H1 (cell line): Measurements from ENCODE around the gene ALPG. TPM values are rescaled to one million over a fixed set of nuclear protein-coding genes. Genes with fewer than 3 reads are reported as not detected.

Experiments used
- CTCF ChIA-PET: fragments of 300-600 bp; sonication (Branson Sonifier 250); formaldehyde crosslinking; loops from one replicate; lab custom pipeline; 2021; ENCODE audit not compliant: partially characterized antibody; lab: Charles Lee
- POLR2A ChIA-PET: fragments of 300-600 bp; sonication (Branson Sonifier 250); formaldehyde crosslinking; loops from one replicate; lab custom pipeline; 2021; ENCODE audit warnings: inconsistent platforms; ENCODE audit not compliant: partially characterized antibody; lab: Charles Lee
- DNase-seq, 2 experiments: peaks; one replicate each; pipeline versions ENCODE4 v3.0.0 to v3.0.0-alpha.2; 2010 to 2022; ENCODE audit warnings: low spot score in 2 of 2, low read depth in 1 of 2, mixed read lengths in 1 of 2
- FAIRE-seq: peaks from 2 replicates; lab custom pipeline; 2011; peaks lifted over from hg19 to GRCh38; lab: Jason Lieb, UNC
- H2AFZ ChIP-seq: 2 replicates; pipeline ENCODE4 v1.8.1; 2012; ENCODE audit warnings: low read length, inconsistent platforms
- H2AK5ac ChIP-seq: 2 replicates; pipeline ENCODE4 v1.6.1; 2013; ENCODE audit warnings: low read depth, low read length
- H2BK120ac ChIP-seq: replicated peaks from 2 replicates; pipeline ENCODE3; 2013; ENCODE audit warnings: low read depth, low read length, inconsistent platforms
- H2BK12ac ChIP-seq: 2 replicates; pipeline ENCODE4 v1.6.1; 2013; ENCODE audit warnings: low read depth, low read length
- H2BK15ac ChIP-seq: 2 replicates; pipeline ENCODE4 v1.6.1; 2013; ENCODE audit warnings: low read length
- H2BK20ac ChIP-seq: 2 replicates; pipeline ENCODE4 v1.6.1; 2013; ENCODE audit warnings: low read length
- H2BK5ac ChIP-seq: 2 replicates; pipeline ENCODE4 v1.6.1; 2013; ENCODE audit warnings: low read depth, low read length
- H3K14ac ChIP-seq: 2 replicates; pipeline ENCODE4 v1.6.1; 2013; ENCODE audit warnings: inconsistent platforms; ENCODE audit not compliant: insufficient read length
- H3K18ac ChIP-seq: 2 replicates; pipeline ENCODE4 v1.6.1; 2013; ENCODE audit warnings: low read length; ENCODE audit errors: extremely low read depth
- H3K23ac ChIP-seq: 2 replicates; pipeline ENCODE4 v1.6.1; 2013; ENCODE audit warnings: inconsistent platforms; ENCODE audit not compliant: insufficient read length
- H3K23me2 ChIP-seq: 2 replicates; pipeline ENCODE4 v1.6.1; 2013; ENCODE audit warnings: low read depth, low read length
- H3K27ac ChIP-seq: 2 replicates; pipeline ENCODE4 v1.6.1; 2011; ENCODE audit warnings: low read depth, low read length, inconsistent platforms
- H3K27me3 ChIP-seq, 4 experiments: replicated peaks in 1 of 4; 1 replicate in 1 of 4; 2 replicates in 3 of 4; pipeline versions ENCODE4 v1.6.1 to v1.8.1; 2011 to 2013; ENCODE audit warnings: low read length in 3 of 4, mild to moderate bottlenecking in 3 of 4, inconsistent platforms in 2 of 4, mixed read lengths in 2 of 4, moderate library complexity in 1 of 4; ENCODE audit not compliant: control insufficient read depth in 3 of 4, insufficient read depth in 3 of 4; ENCODE audit errors: extremely low read depth in 1 of 4
- H3K36me3 ChIP-seq, 4 experiments: 2 replicates each; pipeline versions ENCODE4 v1.6.1 to v1.8.1; 2011 to 2013; ENCODE audit warnings: mild to moderate bottlenecking in 4 of 4, low read length in 3 of 4, moderate library complexity in 2 of 4, control low read depth in 1 of 4, inconsistent platforms in 1 of 4; ENCODE audit not compliant: insufficient read depth in 4 of 4, control insufficient read depth in 2 of 4
- H3K4ac ChIP-seq: replicated peaks from 2 replicates; pipeline ENCODE3; 2013; ENCODE audit warnings: low read length, low read depth, mixed read lengths, inconsistent platforms; ENCODE audit not compliant: insufficient read length
- H3K4me1 ChIP-seq, 4 experiments: replicated peaks in 1 of 4; 1 replicate in 1 of 4; 2 replicates in 3 of 4; pipeline versions ENCODE4 v1.6.1 to v1.8.1; 2011 to 2013; ENCODE audit warnings: low read length in 3 of 4, inconsistent platforms in 2 of 4, mixed read lengths in 1 of 4; ENCODE audit not compliant: insufficient read depth in 4 of 4, control insufficient read depth in 3 of 4
- H3K4me2 ChIP-seq, 2 experiments: 2 replicates each; pipeline versions ENCODE4 v1.6.1 to v1.8.1; 2011 to 2013; ENCODE audit warnings: low read depth in 2 of 2, low read length in 2 of 2, control low read depth in 1 of 2, inconsistent platforms in 1 of 2, mild to moderate bottlenecking in 1 of 2; ENCODE audit not compliant: insufficient read depth in 1 of 2
- H3K4me3 ChIP-seq, 4 experiments: fragments of 200-600, 300-600 bp in 1 of 4; sonication (generic), shearing (Covaris generic), sonication (Bioruptor Twin) in 1 of 4; 2 replicates each; pipeline versions ENCODE4 v1.5.1 to v1.8.1; 2011 to 2016; ENCODE audit warnings: low read length in 4 of 4, low read depth in 3 of 4, control low read depth in 2 of 4, inconsistent platforms in 2 of 4, mild to moderate bottlenecking in 2 of 4, mixed read lengths in 1 of 4, moderate library complexity in 1 of 4; ENCODE audit not compliant: insufficient read depth in 2 of 4; ENCODE audit errors: extremely low read depth in 1 of 4
- H3K56ac ChIP-seq: replicated peaks from 2 replicates; pipeline ENCODE3; 2013; ENCODE audit warnings: low read depth, mild to moderate bottlenecking, mixed read lengths, low read length, inconsistent platforms; ENCODE audit not compliant: insufficient read length
- H3K79me1 ChIP-seq: 2 replicates; pipeline ENCODE4 v1.6.1; 2013; ENCODE audit warnings: low read depth, low read length, control low read depth
- H3K79me2 ChIP-seq, 2 experiments: 2 replicates each; pipeline versions ENCODE4 v1.6.1 to v1.8.1; 2012 to 2013; ENCODE audit warnings: low read length in 2 of 2, mild to moderate bottlenecking in 2 of 2, inconsistent platforms in 1 of 2; ENCODE audit not compliant: insufficient read depth in 2 of 2, control insufficient read depth in 1 of 2
- H3K9ac ChIP-seq, 4 experiments: replicated peaks in 1 of 4; 1 replicate in 1 of 4; 2 replicates in 3 of 4; pipeline versions ENCODE4 v1.6.1 to v1.8.1; 2011 to 2013; ENCODE audit warnings: low read depth in 3 of 4, low read length in 3 of 4, control low read depth in 2 of 4, mild to moderate bottlenecking in 2 of 4, moderate library complexity in 2 of 4, inconsistent platforms in 1 of 4; ENCODE audit errors: extremely low read depth in 1 of 4
- H3K9me3 ChIP-seq, 2 experiments: 2 replicates each; pipeline versions ENCODE4 v1.6.1 to v1.8.1; 2012 to 2013; ENCODE audit warnings: mild to moderate bottlenecking in 2 of 2, moderate library complexity in 2 of 2, control low read depth in 1 of 2, inconsistent platforms in 1 of 2, low read depth in 1 of 2, low read length in 1 of 2, mixed read lengths in 1 of 2; ENCODE audit not compliant: insufficient read depth in 2 of 2
- H4K20me1 ChIP-seq, 2 experiments: replicated peaks in 1 of 2; 2 replicates each; pipeline versions ENCODE3 to v1.8.1; 2011 to 2013; ENCODE audit warnings: inconsistent platforms in 2 of 2, low read length in 2 of 2, mild to moderate bottlenecking in 1 of 2; ENCODE audit not compliant: insufficient read depth in 2 of 2, control insufficient read depth in 1 of 2
- H4K5ac ChIP-seq: 2 replicates; pipeline ENCODE4 v1.6.1; 2013; ENCODE audit warnings: low read length, low read depth, mixed read lengths, inconsistent platforms; ENCODE audit not compliant: insufficient read length
- H4K8ac ChIP-seq: 2 replicates; pipeline ENCODE4 v1.8.0; 2013; ENCODE audit warnings: mild to moderate bottlenecking, moderate library complexity, low read length, inconsistent platforms; ENCODE audit not compliant: insufficient read depth; ENCODE audit errors: extremely low read depth
- H4K91ac ChIP-seq: replicated peaks from 2 replicates; pipeline ENCODE3; 2013; ENCODE audit warnings: low read length, mixed read lengths, inconsistent platforms; ENCODE audit not compliant: insufficient read length
- CBX8 ChIP-seq: fragments of 300-800, 300-1000 bp; sonication (generic); IDR thresholded peaks from 2 replicates; pipeline ENCODE4 v1.7.1; 2016; ENCODE audit warnings: low read depth, low read length, borderline replicate concordance
- EP300 ChIP-seq, 2 experiments: IDR thresholded peaks; 1 replicate in 1 of 2; 2 replicates in 1 of 2; pipeline ENCODE4 v1.6.1; 2011 to 2012; ENCODE audit warnings: low read depth in 2 of 2, low read length in 2 of 2, mild to moderate bottlenecking in 2 of 2, borderline replicate concordance in 1 of 2, inconsistent platforms in 1 of 2, moderate library complexity in 1 of 2
- GABPA ChIP-seq: IDR thresholded peaks from 2 replicates; pipeline ENCODE4 v1.6.1; 2011; ENCODE audit warnings: mild to moderate bottlenecking, low read length, moderate library complexity, borderline replicate concordance; ENCODE audit not compliant: insufficient read depth
- GTF2F1 ChIP-seq: IDR thresholded peaks from 2 replicates; pipeline ENCODE4 v1.6.1; 2012; ENCODE audit warnings: low read depth, low read length, improper control_type of control experiment, borderline replicate concordance
- HDAC2 ChIP-seq, 2 experiments: fragments of 300-600 bp in 1 of 2; sonication (generic) in 1 of 2; IDR thresholded peaks; 2 replicates each; pipeline ENCODE4 v1.6.1; 2011 to 2012; ENCODE audit warnings: low read depth in 2 of 2, low read length in 2 of 2, mild to moderate bottlenecking in 2 of 2, moderate library complexity in 2 of 2, borderline replicate concordance in 1 of 2, inconsistent platforms in 1 of 2
- NRF1 ChIP-seq: IDR thresholded peaks from 2 replicates; pipeline ENCODE4 v1.6.1; 2011; ENCODE audit warnings: mild to moderate bottlenecking, low read depth, low read length, improper control_type of control experiment
- POLR2AphosphoS5 ChIP-seq: IDR thresholded peaks from 2 replicates; pipeline ENCODE4 v1.6.1; 2011; ENCODE audit warnings: low read depth, low read length
- SIN3A ChIP-seq, 2 experiments: IDR thresholded peaks in 1 of 2; conservative IDR thresholded peaks in 1 of 2; 2 replicates each; pipeline ENCODE4 v1.6.1; 2011 to 2012; ENCODE audit warnings: low read length in 2 of 2, improper control_type of control experiment in 1 of 2, low read depth in 1 of 2, mild to moderate bottlenecking in 1 of 2
- SP1 ChIP-seq: IDR thresholded peaks from 2 replicates; pipeline ENCODE4 v1.6.1; 2011; ENCODE audit warnings: low read depth, low read length
- TAF7 ChIP-seq: optimal IDR thresholded peaks from 2 replicates; pipeline ENCODE3; 2011; ENCODE audit warnings: low read depth, mild to moderate bottlenecking, inconsistent platforms, low read length, moderate library complexity, borderline replicate concordance
- WGBS, 2 experiments: shearing (Covaris generic) in 1 of 2; methylation state at CpG; one replicate each; pipeline versions ENCODE4 v1.1.6 to v1.1.7; 2013 to 2015; ENCODE audit warnings: low lambda C conversion rate in 2 of 2, mixed read lengths in 2 of 2, inconsistent platforms in 1 of 2, low coverage in 1 of 2, missing lambda C conversion rate in 1 of 2; ENCODE audit not compliant: insufficient replicate concordance in 2 of 2, insufficient coverage in 1 of 2, insufficient read length in 1 of 2; ENCODE audit errors: extremely low coverage in 1 of 2, missing lambda C conversion rate in 1 of 2; 5-methylcytosine and 5-hydroxymethylcytosine counted together
- polyA plus RNA-seq, 7 experiments: library from polyadenylated mRNA; depleted of rRNA in 3 of 7; stranded (reverse) in 5 of 7; unstranded in 2 of 7; fragments of >200 nt in 5 of 7; fragments of 200-250 nt in 2 of 7; gene quantifications; 1 replicate in 5 of 7; 2 replicates in 1 of 7; 4 replicates in 1 of 7; pipeline versions ENCODE4 v1.2.1 to v1.2.3, GENCODE V29; 2011 to 2013; ENCODE audit warnings: missing spikeins in 2 of 7, mixed read lengths in 2 of 7
- total RNA-seq: library from RNA; stranded (reverse); fragmentation: NEBNext Ultra II Directional; extraction: Animal tissue kit (Norgen Biotek cat#: 25700); gene quantifications from 2 replicates; pipeline ENCODE4 v1.2.1, GENCODE V29; 2021
- TF ChIP-seq, protein P1 (sequence below): IDR thresholded peaks from 2 replicates; pipeline ENCODE4 v1.6.1; 2012; ENCODE audit warnings: inconsistent platforms

ALPG gene
- total and polyA plus RNA-seq, 2 of the 8 experiments (the other 6 are each of a cell fraction or from before 2014, with no cell fraction given), result 0.56 to 2.1 TPM

DNA sequence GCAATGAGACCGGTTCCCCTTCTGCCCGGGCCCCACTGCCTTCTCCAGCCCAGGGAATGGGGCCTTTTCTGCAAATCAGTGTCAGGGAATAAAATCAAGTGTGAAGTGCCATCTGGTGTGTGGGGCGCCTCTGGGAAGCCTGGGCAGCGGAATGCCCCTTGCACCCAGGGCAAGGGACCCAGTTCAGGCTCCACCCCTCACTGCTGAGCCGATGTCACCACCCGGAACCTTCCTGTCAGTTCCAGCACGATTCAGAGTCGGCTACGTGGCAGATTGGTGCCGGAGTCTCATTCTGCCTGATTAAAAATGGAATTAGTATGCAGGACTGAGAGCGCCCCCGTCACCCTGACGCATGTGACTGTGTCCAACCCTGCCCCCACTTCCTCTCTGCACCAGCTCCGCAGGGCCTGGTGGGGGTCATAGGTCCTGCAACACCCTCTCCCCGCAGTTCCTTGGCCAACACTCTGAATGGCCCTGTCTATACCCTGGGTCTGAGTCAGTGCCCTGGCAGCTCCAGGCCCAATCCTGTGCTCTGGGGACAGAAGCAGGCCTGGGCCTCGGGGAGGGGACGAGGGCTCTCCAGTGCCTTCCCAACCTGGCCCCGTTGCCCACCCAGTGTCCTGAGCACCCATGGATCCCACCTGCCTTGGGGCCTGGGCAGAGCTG lies 41.1 kb downstream of the ALPG start:
- H3K18ac ChIP-seq, result no peak overlapping the region
- no peaks in the 10 kb centered on the region for H3K79me1 ChIP-seq
- WGBS, 2 experiments, result 88% methylated on average over 18 of the region's 18 CpGs; no CpG with 5 or more reads in 1 of the 2 experiments
- H2BK12ac ChIP-seq, result no peak overlapping the region
- H2BK5ac ChIP-seq, result no peak overlapping the region
- no peaks in the 10 kb centered on the region for H4K20me1 ChIP-seq
- no peak overlapping the region for H3K14ac ChIP-seq
- H4K8ac ChIP-seq, result no peak overlapping the region
- no peak overlapping the region for H3K4ac ChIP-seq
- H2BK15ac ChIP-seq, result no peak overlapping the region
- H3K23me2 ChIP-seq, result no peaks in the 10 kb centered on the region
- H2BK120ac ChIP-seq, result no peak overlapping the region
- no peaks in the 10 kb centered on the region for H3K79me2 ChIP-seq
- H4K91ac ChIP-seq, result no peak overlapping the region
- H4K5ac ChIP-seq, result no peak overlapping the region
- no peak overlapping the region for H2AK5ac ChIP-seq
- peak in 1 of 2 experiments; percentile 47 for DNase-seq
- H2BK20ac ChIP-seq, result no peak overlapping the region
- H3K27ac ChIP-seq, result no peak overlapping the region
- H3K23ac ChIP-seq, result no peak overlapping the region
- H3K9ac ChIP-seq, result no peak overlapping the region
- no peak overlapping the region for H3K4me2 ChIP-seq
- ChIA-PET POLR2A (interaction anchor here (1.2 kb wide), 1 partner anchor 76 kb away, joined by 3 read pairs; no protein-coding TSS in a partner anchor), CTCF (interaction anchor here (0.6 to 3.6 kb wide), 36 partner anchors 8 to 563 kb away, joined by 3 to 108 read pairs (median 5); partner anchors contain the start of genes ALPI, CHRNG and PRSS56)
- no peaks in the 10 kb centered on the region; a peak in 1 of 7 replicates for H3K27me3 ChIP-seq
- no peaks in the 10 kb centered on the region for H3K36me3 ChIP-seq
- no peak overlapping the region for H2AFZ ChIP-seq
- H3K56ac ChIP-seq, result no peak overlapping the region
- H3K4me3 ChIP-seq, result no peak overlapping the region
- H3K9me3 ChIP-seq, result no peaks in the 10 kb centered on the region
- H3K4me1 ChIP-seq, result peaks cover 0 to 12% (median 2%) of the 10 kb centered on the region in 4 experiments; a peak in 5 of 7 replicates
- no peak for FAIRE-seq
- TF ChIP-seq SP1 (no peak), TAF7 (no peak), SIN3A (conservative IDR thresholded peaks at IDR 0.05 in 1 of 2, IDR thresholded peaks at IDR 0.05 in 1 of 2; ENCODE audit: low read depth in 1 of 2, low read length in 2 of 2) (no peak), GTF2F1 (no peak), CBX8 (no peak), EP300 (IDR thresholded peaks at IDR 0.05; ENCODE audit: borderline replicate concordance in 1 of 2, low read depth in 2 of 2, low read length in 2 of 2) (no peak), POLR2AphosphoS5 (no peak), NRF1 (no peak), HDAC2 (IDR thresholded peaks at IDR 0.05; ENCODE audit: borderline replicate concordance in 1 of 2, low read depth in 2 of 2, low read length in 2 of 2) (no peak), GABPA (no peak)
- TF ChIP-seq, protein P1, sequence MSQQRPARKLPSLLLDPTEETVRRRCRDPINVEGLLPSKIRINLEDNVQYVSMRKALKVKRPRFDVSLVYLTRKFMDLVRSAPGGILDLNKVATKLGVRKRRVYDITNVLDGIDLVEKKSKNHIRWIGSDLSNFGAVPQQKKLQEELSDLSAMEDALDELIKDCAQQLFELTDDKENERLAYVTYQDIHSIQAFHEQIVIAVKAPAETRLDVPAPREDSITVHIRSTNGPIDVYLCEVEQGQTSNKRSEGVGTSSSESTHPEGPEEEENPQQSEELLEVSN, result no peak
